ENCODE measurements around the gene FAM241A. TPM values are rescaled to one million over a fixed set of nuclear protein-coding genes. Genes with fewer than 3 reads are reported as not detected.

Gene FAM241A
- total and polyA plus RNA-seq, 9 of the 15 experiments (the other 6 are each of a cell fraction or from before 2014, with no cell fraction given): 2.3 to 8.5 (median 5.3) TPM

- in situ Hi-C loops (cut with MboI): no loop called here
- POLR2A ChIA-PET: interaction anchor here (0.8 to 0.9 kb wide), 2 partner anchors 22 to 90 kb away, joined by 3 read pairs; no protein-coding TSS in a partner anchor
Measured at GRCh38 chr4:112189754-112190153, 44.5 kb downstream of the FAM241A start.

More at GRCh38 chr4:112189754-112190153, 44.5 kb downstream of the FAM241A start:
- H3K4me2 ChIP-seq (ENCODE audit: insufficient read depth, low read length): no peak overlapping the region
- no peaks in the 10 kb centered on the region for H3K4me1 ChIP-seq (replicated peaks in 1 of 2; ENCODE audit: control insufficient read depth in 2 of 2, insufficient read depth in 2 of 2, low read length in 2 of 2)
- CTCF ChIA-PET (ENCODE audit: low intra/inter-chr PET ratio): interaction anchor here (0.7 to 1.5 kb wide), 5 partner anchors 77 to 281 kb away, joined by 3 to 6 read pairs (median 5); no protein-coding TSS in a partner anchor
- H3K79me2 ChIP-seq (ENCODE audit: control insufficient read depth, insufficient read depth, low read length): no peaks in the 10 kb centered on the region
- no peaks in the 10 kb centered on the region for H4K20me1 ChIP-seq (replicated peaks; ENCODE audit: control insufficient read depth, insufficient read depth, low read length)
- no peaks in the 10 kb centered on the region for H3K9me3 ChIP-seq (replicated peaks; ENCODE audit: control insufficient read depth, insufficient read depth, low read depth, low read length)
- intact Hi-C loops (cut with micrococcal nuclease): loop anchor here (1.0 kb wide), 1 partner anchor 89 kb away; no protein-coding TSS in a partner anchor
- H3K9me1 ChIP-seq (ENCODE audit: control insufficient read depth, insufficient read depth, low read length): no peaks in the 10 kb centered on the region
- WGBS (ENCODE audit: insufficient coverage, low coverage, missing lambda C conversion rate): 68% methylated on average over 2 of the region's 2 CpGs
- H2AFZ ChIP-seq (ENCODE audit: low read depth, low read length): no peak overlapping the region
- ATAC-seq (no peak), FAIRE-seq (no peak), DNase-seq (ENCODE audit: extremely low read depth in 1 of 4, low spot score in 3 of 4) (no peak)
- H3K27ac ChIP-seq (ENCODE audit: extremely low read depth, low read depth, low read length): no peak overlapping the region
- no peak overlapping the region for H3K9ac ChIP-seq (ENCODE audit: insufficient read depth in 1 of 2, low read depth in 2 of 2, low read length in 2 of 2)
- BruUV-seq (replicated peaks): no TSS peak
- TF ChIP-seq CBX8 (IDR thresholded peaks at IDR 0.05; ENCODE audit: borderline replicate concordance, extremely low read depth, low read depth, low read length, poor library complexity, severe bottlenecking) (no peak), ZNF384 (IDR thresholded peaks at IDR 0.05; ENCODE audit: low read depth, low read length) (peak; percentile 93), RAD21 (CRISPR knock-in tag; conservative IDR thresholded peaks at IDR 0.05 in 1 of 2, IDR thresholded peaks at IDR 0.05 in 1 of 2) (peak in 1 of 2 experiments; percentile 18; a peak in 3 of 4 replicates), ERF (CRISPR knock-in tag; IDR thresholded peaks at IDR 0.05) (no peak), REST (IDR thresholded peaks at IDR 0.05; ENCODE audit: borderline replicate concordance) (peak; percentile 30; the same call in 1 of the 2 replicates), REST (CRISPR knock-in tag; IDR thresholded peaks at IDR 0.05; ENCODE audit: low read depth) (no peak), CTCF (IDR thresholded peaks at IDR 0.05 in 2 of 3, conservative IDR thresholded peaks at IDR 0.05 in 1 of 3; ENCODE audit: insufficient read depth in 2 of 3, low read depth in 1 of 3, low read length in 3 of 3) (peak in 2 of 3 experiments; percentile 11 to 48; a peak in 2 of 6 replicates), MEIS2 (IDR thresholded peaks at IDR 0.05; ENCODE audit: partially characterized antibody) (peak; percentile 32)
- peaks cover 19% of the 10 kb centered on the region; the same call in 1 of the 3 replicates for H3K36me3 ChIP-seq (ENCODE audit: control insufficient read depth, insufficient read depth, low read length)
- no peaks in the 10 kb centered on the region for H3K27me3 ChIP-seq (ENCODE audit: control insufficient read depth in 2 of 2, insufficient read depth in 2 of 2, low read length in 2 of 2)
- H3K4me3 ChIP-seq: no peak overlapping the region

Data from K562 (cell line).